Urothelium cell line (cell line): ENCODE data around the gene LILRB1.
A peak's percentile ranks its signal among the peaks of the same experiment; 100 is the strongest.
"Not testable (repeated sequence)": the region's sequence is repeated elsewhere in the genome, so short reads cannot be mapped to it uniquely, and the experiment has no call there.

Experiments used
- DNase-seq: peaks from one replicate; pipeline ENCODE4 v3.0.0; 2011; ENCODE audit warnings: low spot score, mixed read lengths
- FAIRE-seq: peaks from 2 replicates; lab custom pipeline; 2011; peaks lifted over from hg19 to GRCh38; lab: Jason Lieb, UNC

Gene LILRB1

GRCh38 chr19:54630262-54630661, at the start of gene LILRB1:
Gene LILRB1, plus strand, starts transcription at chr19:54630484. Its CDS starts 590 bp downstream, at chr19:54631074.
- not testable (repeated sequence) for DNase-seq, FAIRE-seq

- FAIRE-seq (no peak), DNase-seq (no peak)
Measured at GRCh38 chr19:54586397-54586796, 43.9 kb upstream of the LILRB1 start.

- FAIRE-seq (no peak), DNase-seq (no peak)
Measured at GRCh38 chr19:54587026-54587425, 43.3 kb upstream of the LILRB1 start.

GRCh38 chr19:54593445-54593844, 36.8 kb upstream of the LILRB1 start, which contains the start of gene LILRA1:
Gene LILRA1, plus strand, starts transcription at chr19:54593632. Its CDS starts 613 bp downstream, at chr19:54594245.
- not testable (repeated sequence) for FAIRE-seq, DNase-seq

GRCh38 chr19:54593931-54594626, 36.2 kb upstream of the LILRB1 start:
- FAIRE-seq, DNase-seq: not testable (repeated sequence)

- FAIRE-seq: no peak
- DNase-seq: no peak
Measured at GRCh38 chr19:54594737-54595136, 35.5 kb upstream of the LILRB1 start.

- FAIRE-seq, DNase-seq: not testable (repeated sequence)
Measured at GRCh38 chr19:54595680-54596436, 34.4 kb upstream of the LILRB1 start.

GRCh38 chr19:54600212-54600611, 30.1 kb upstream of the LILRB1 start:
- FAIRE-seq (no peak), DNase-seq (no peak)

GRCh38 chr19:54606230-54606629, 24.1 kb upstream of the LILRB1 start:
- FAIRE-seq: no peak

GRCh38 chr19:54606891-54607784, 23.1 kb upstream of the LILRB1 start:
- FAIRE-seq (peak; percentile 59), DNase-seq (no peak)

More at GRCh38 chr19:54606230-54606629, 24.1 kb upstream of the LILRB1 start:
- no peak for DNase-seq

- DNase-seq (no peak), FAIRE-seq (no peak)
Measured at GRCh38 chr19:54607785-54608150, 22.5 kb upstream of the LILRB1 start.

- FAIRE-seq (no peak), DNase-seq (no peak)
Measured at GRCh38 chr19:54608205-54608604, 22.1 kb upstream of the LILRB1 start.

GRCh38 chr19:54608792-54609191, 21.5 kb upstream of the LILRB1 start:
- no peak for FAIRE-seq
- no peak for DNase-seq

GRCh38 chr19:54609356-54609791, 20.9 kb upstream of the LILRB1 start:
- no peak for FAIRE-seq

GRCh38 chr19:54612428-54612827, 17.9 kb upstream of the LILRB1 start:
- FAIRE-seq: no peak
- DNase-seq: no peak

More at GRCh38 chr19:54609356-54609791, 20.9 kb upstream of the LILRB1 start:
- no peak for DNase-seq

- no peak for DNase-seq
- FAIRE-seq: no peak
Measured at GRCh38 chr19:54614726-54615125, 15.6 kb upstream of the LILRB1 start.

- no peak for DNase-seq
- FAIRE-seq: no peak
Measured at GRCh38 chr19:54616057-54616456, 14.2 kb upstream of the LILRB1 start.

- DNase-seq (no peak), FAIRE-seq (no peak)
Measured at GRCh38 chr19:54616821-54617560, 13.3 kb upstream of the LILRB1 start.

- FAIRE-seq (no peak), DNase-seq (no peak)
Measured at GRCh38 chr19:54620464-54620863, 9.8 kb upstream of the LILRB1 start.

GRCh38 chr19:54622431-54622830, 7.9 kb upstream of the LILRB1 start:
- FAIRE-seq: no peak
- no peak for DNase-seq
